GM12892 (cell line): ENCODE measurements around the gene CTTN.

Source experiments
- POLR2A ChIP-seq: IDR thresholded peaks from 2 replicates; pipeline ENCODE4 v1.6.1; 2011; ENCODE audit warnings: low read depth, low read length, control low read depth
- POLR2AphosphoS5 ChIP-seq: IDR thresholded peaks from 2 replicates; pipeline ENCODE4 v1.6.1; 2011; ENCODE audit warnings: low read depth, low read length, control low read depth
- TAF1 ChIP-seq: IDR thresholded peaks from 2 replicates; pipeline ENCODE4 v1.6.1; 2011; ENCODE audit warnings: low read depth, mild to moderate bottlenecking, control low read depth, low read length, borderline replicate concordance

DNA sequence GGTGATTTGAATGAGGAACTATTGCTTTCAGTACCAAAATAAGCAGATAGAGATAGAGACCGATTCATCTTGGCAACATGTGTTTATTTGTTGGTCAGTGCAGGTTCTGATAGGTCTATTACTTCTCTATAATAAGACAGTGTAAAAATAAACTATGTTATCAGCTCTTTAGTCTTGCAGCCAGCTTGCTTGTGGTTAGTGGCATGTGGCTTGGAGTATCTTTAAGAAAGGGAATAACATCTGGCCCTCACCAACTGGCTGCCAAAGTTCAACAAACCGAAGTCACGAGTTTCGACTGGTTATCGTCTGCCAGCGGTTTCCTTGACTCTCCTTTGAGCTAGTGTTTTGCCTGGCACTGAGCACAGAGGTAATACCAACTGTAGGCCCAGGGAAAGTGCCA, 71.8 kb downstream of the CTTN start:
- TF ChIP-seq POLR2AphosphoS5 (no peak), TAF1 (no peak), POLR2A (no peak)
